ENCODE results near the gene NXN.

DNA sequence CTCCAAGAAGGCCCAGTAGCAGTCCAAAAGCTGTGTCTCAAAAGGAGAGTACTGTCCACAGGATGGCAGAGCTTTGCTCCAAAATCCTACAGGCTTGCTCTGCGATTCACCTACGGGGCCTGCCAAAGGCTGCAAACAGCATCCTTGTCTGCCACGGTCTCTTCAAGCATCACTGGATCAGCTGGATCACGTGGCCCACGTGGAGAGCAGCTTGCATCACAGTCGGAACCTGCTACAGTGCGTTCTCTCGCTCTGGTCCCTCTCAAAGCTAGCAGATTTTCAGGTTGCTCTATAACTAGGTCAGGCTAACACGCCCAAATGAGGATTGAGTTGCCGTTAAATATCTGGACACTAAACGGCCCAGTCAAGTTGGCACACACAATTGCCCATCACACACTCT lies 9.0 kb upstream of the NXN start:
- TF ChIP-seq, protein P1, sequence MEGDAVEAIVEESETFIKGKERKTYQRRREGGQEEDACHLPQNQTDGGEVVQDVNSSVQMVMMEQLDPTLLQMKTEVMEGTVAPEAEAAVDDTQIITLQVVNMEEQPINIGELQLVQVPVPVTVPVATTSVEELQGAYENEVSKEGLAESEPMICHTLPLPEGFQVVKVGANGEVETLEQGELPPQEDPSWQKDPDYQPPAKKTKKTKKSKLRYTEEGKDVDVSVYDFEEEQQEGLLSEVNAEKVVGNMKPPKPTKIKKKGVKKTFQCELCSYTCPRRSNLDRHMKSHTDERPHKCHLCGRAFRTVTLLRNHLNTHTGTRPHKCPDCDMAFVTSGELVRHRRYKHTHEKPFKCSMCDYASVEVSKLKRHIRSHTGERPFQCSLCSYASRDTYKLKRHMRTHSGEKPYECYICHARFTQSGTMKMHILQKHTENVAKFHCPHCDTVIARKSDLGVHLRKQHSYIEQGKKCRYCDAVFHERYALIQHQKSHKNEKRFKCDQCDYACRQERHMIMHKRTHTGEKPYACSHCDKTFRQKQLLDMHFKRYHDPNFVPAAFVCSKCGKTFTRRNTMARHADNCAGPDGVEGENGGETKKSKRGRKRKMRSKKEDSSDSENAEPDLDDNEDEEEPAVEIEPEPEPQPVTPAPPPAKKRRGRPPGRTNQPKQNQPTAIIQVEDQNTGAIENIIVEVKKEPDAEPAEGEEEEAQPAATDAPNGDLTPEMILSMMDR (conservative IDR thresholded peaks at IDR 0.05; ENCODE audit: low read depth, low read length), result no peak
- TF ChIP-seq EZH2 (IDR thresholded peaks at IDR 0.05; ENCODE audit: low read length, unreplicated experiment) (no peak), EZH2phosphoT487 (IDR thresholded peaks at IDR 0.05; ENCODE audit: borderline replicate concordance, low read length) (no peak)
